ENCODE measurements around the gene HOXC9. TPM values are rescaled to one million over a fixed set of nuclear protein-coding genes. Genes with fewer than 3 reads are reported as not detected.
A peak's percentile ranks its signal among the peaks of the same experiment; 100 is the strongest.

HOXC9 gene
- total RNA-seq, 4 donors from 2014 or later, result 1.7 to 13.2 (median 1.9) TPM; not detected in 1

DNA sequence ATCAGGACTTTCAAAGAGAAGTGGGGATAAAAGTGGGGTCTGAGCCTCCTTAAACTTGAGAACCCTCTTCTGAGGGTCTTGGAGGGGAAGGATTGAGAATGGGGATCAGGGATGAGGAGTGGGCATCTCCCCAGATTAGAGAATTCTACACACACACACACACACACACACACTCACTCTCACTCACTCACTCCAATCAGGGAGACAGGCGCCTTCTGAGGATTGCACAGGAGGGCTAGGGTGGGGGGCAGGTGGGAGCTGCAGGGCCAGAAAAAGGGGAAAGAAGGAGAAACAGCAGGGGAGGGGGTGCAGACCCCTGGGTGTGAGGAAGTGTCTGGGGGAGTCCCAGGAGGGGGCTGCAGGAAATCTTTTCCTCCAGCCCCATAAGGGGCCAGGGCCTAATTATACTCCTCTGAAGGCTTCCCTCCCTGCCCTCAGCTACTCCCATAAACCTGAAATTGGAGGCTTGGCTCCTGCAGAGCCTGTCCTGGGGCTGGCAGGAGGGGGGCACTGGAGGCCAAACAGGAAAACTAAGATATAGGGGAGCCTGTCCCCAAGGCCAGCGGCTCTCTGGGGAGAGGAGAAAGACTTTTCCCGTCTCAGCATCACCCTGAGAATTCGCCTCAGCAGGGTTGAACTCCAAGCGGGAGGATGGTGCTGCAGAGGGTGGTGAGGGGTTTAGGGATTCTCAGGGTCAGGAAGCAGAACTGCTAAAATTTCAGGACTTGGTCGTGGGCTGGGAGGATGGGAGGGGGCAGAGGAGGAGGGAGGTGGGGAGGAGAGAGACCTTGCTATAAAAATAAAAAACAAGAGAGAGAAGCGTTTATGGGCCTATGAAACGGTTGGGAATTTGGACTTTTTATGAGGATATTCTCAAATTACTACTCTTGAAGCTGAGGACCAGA is 1.6 kb downstream of the HOXC9 start:
- Histone ChIP-seq H3K27ac (peak overlapping the region; percentile 19 to 83 (median 62)), H3K27me3 (peaks cover 0 to 42% of the 10 kb centered on the region in 2 donors)

GRCh38 chr12:54002278-54002914 is 2.4 kb downstream of the HOXC9 start:
- Histone ChIP-seq H3K27ac (peak overlapping the region in 3 of 4 donors; percentile 0 to 83 (median 52)), H3K4me3 (peak overlapping the region in 1 of 4 donors; percentile 56), H3K9me3 (no peaks in the 10 kb centered on the region), H3K27me3 (peaks cover 0 to 42% of the 10 kb centered on the region in 2 donors), H3K36me3 (no peaks in the 10 kb centered on the region), H3K4me1 (peaks cover 0 to 25% (median 3%) of the 10 kb centered on the region in 4 donors)
- TF ChIP-seq CTCF (IDR thresholded peaks at IDR 0.05), result no peak
- TF ChIP-seq POLR2A (IDR thresholded peaks at IDR 0.05), result no peak
- DNase-seq, result no peak

More for the DNA sequence above, 1.6 kb downstream of the HOXC9 start:
- no peak for TF ChIP-seq POLR2A (IDR thresholded peaks at IDR 0.05)
- no peak for TF ChIP-seq CTCF (IDR thresholded peaks at IDR 0.05)
- peaks cover 1 to 17% (median 5%) of the 10 kb centered on the region in 4 donors for H3K4me1 ChIP-seq
- no peaks in the 10 kb centered on the region for H3K9me3 ChIP-seq
- peak overlapping the region in 3 of 4 donors; percentile 39 to 56 (median 42) for H3K4me3 ChIP-seq
- H3K36me3 ChIP-seq, result no peaks in the 10 kb centered on the region
- no peak for DNase-seq

DNA sequence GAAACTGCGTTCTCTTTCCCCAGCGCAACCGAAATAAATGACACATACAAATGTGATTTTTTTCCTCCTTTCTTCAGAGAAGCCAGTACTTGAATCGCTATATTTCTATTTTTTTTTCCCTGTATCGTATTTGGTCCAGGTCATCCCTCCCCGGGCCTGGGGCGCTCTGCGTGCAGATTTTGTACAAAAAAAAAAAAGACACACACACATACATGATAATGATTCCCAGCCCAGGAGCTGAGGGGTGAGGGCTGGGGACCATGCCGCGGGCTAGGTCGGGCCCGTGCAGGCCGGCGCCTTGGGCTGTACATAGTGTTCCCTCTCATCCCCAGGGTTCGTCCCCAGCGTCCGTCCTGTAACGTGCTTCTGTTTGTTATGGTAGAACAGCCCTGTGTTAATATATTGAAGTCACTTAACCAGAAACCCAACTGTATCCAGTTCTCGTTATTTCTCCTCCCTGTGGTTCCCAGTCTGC is 3.0 kb downstream of the HOXC9 start:
- Histone ChIP-seq H3K4me1 (peaks cover 0 to 28% (median 3%) of the 10 kb centered on the region in 4 donors), H3K9me3 (no peaks in the 10 kb centered on the region), H3K27ac (peak overlapping the region in 2 of 4 donors; percentile 63 to 83), H3K36me3 (no peaks in the 10 kb centered on the region), H3K27me3 (peaks cover 0 to 39% of the 10 kb centered on the region in 2 donors), H3K4me3 (peak overlapping the region in 1 of 4 donors; percentile 56)
- TF ChIP-seq POLR2A (IDR thresholded peaks at IDR 0.05) (no peak), CTCF (IDR thresholded peaks at IDR 0.05) (no peak)
- no peak for DNase-seq

- Histone ChIP-seq H3K27ac (peak overlapping the region in 2 of 4 donors; percentile 63 to 83), H3K27me3 (peaks cover 0 to 42% of the 10 kb centered on the region in 2 donors)
Measured at GRCh38 chr12:54003625-54004024, 3.7 kb downstream of the HOXC9 start.

More at GRCh38 chr12:54003625-54004024, 3.7 kb downstream of the HOXC9 start:
- Histone ChIP-seq H3K36me3 (no peaks in the 10 kb centered on the region), H3K9me3 (no peaks in the 10 kb centered on the region), H3K4me3 (peak overlapping the region in 1 of 4 donors; percentile 8), H3K4me1 (peaks cover 0 to 31% (median 3%) of the 10 kb centered on the region in 4 donors)
- TF ChIP-seq POLR2A (IDR thresholded peaks at IDR 0.05), result no peak
- no peak for TF ChIP-seq CTCF (IDR thresholded peaks at IDR 0.05)
- DNase-seq, result no peak
